SK-N-MC (cell line): Measurements from ENCODE around the gene GNAS.

Source experiments
- EZH2 ChIP-seq: fragments of 200-600 bp; sonication (generic); IDR thresholded peaks from one replicate; pipeline ENCODE4 v1.6.1; 2017; ENCODE audit warnings: antibody characterized with exemption
- POLR2AphosphoS5 ChIP-seq: IDR thresholded peaks from 2 replicates; pipeline ENCODE4 v1.6.1; 2012; ENCODE audit warnings: mild to moderate bottlenecking, low read depth, low read length, borderline replicate concordance

- no peak for TF ChIP-seq EZH2
- TF ChIP-seq POLR2AphosphoS5 = no peak
These were observed 92.1 kb downstream of the GNAS start for GRCh38 chr20:58944610-58945009.
